ENCODE results near the gene PIK3R5.

Gene PIK3R5

GRCh38 chr17:8964801-8965393 lies 610 bp downstream of the PIK3R5 start:
- Histone ChIP-seq H3K4me3 (ENCODE audit: low read depth in 1 of 2, low read length in 2 of 2) (peak overlapping the region; percentile 31 to 80), H3K27ac (ENCODE audit: low read length) (peak overlapping the region; percentile 89), H3K4me2 (ENCODE audit: insufficient read depth, low read length) (peak overlapping the region; percentile 91), H3K36me3 (ENCODE audit: insufficient read depth, low read length) (peaks cover 6% of the 10 kb centered on the region; the same call in 1 of the 2 replicates), H3K9ac (ENCODE audit: low read depth, low read length) (peak overlapping the region; percentile 72), H3K4me1 (ENCODE audit: insufficient read depth, low read length) (peaks cover 67% of the 10 kb centered on the region), H3K27me3 (ENCODE audit: insufficient read depth, low read length, poor library complexity) (no peaks in the 10 kb centered on the region), H4K20me1 (ENCODE audit: insufficient read depth, low read length) (peaks cover 19% of the 10 kb centered on the region), H3K9me3 (ENCODE audit: insufficient read depth, low read length, severe bottlenecking) (no peaks in the 10 kb centered on the region), H3K79me2 (ENCODE audit: insufficient read depth, low read length) (peaks cover 52% of the 10 kb centered on the region), H2AFZ (ENCODE audit: low read depth, low read length) (peak overlapping the region; percentile 77)
- DNase-seq (peak; percentile 63), ATAC-seq (ENCODE audit: insufficient read depth, low read depth) (peak; percentile 75)
- TF ChIP-seq EZH2 (IDR thresholded peaks at IDR 0.05; ENCODE audit: borderline replicate concordance, low read depth, low read length, severe bottlenecking) = no peak
- TF ChIP-seq CTCF (IDR thresholded peaks at IDR 0.05; ENCODE audit: borderline replicate concordance, extremely low read depth, low read length, poor library complexity, severe bottlenecking) = no peak

GRCh38 chr17:8963647-8964258 lies 1.8 kb downstream of the PIK3R5 start:
- peaks cover 21% of the 10 kb centered on the region for H4K20me1 ChIP-seq (ENCODE audit: insufficient read depth, low read length)
- H3K4me3 ChIP-seq (ENCODE audit: low read depth in 1 of 2, low read length in 2 of 2) = peak overlapping the region in 1 of 2 experiments; percentile 41; a peak in 2 of 4 replicates
- peak overlapping the region; percentile 91 for H3K4me2 ChIP-seq (ENCODE audit: insufficient read depth, low read length)
- peaks cover 11% of the 10 kb centered on the region; the same call in 1 of the 2 replicates for H3K36me3 ChIP-seq (ENCODE audit: insufficient read depth, low read length)
- H3K79me2 ChIP-seq (ENCODE audit: insufficient read depth, low read length) = peaks cover 59% of the 10 kb centered on the region
- H2AFZ ChIP-seq (ENCODE audit: low read depth, low read length) = 0 out of 2 replicates have a peak overlapping the region, but pooled peaks have one; percentile 3
- peaks cover 79% of the 10 kb centered on the region for H3K4me1 ChIP-seq (ENCODE audit: insufficient read depth, low read length)
- peak; percentile 52 for ATAC-seq (ENCODE audit: insufficient read depth, low read depth)
- DNase-seq = peak; percentile 39
- H3K27ac ChIP-seq (ENCODE audit: low read length) = peak overlapping the region; percentile 89
- no peaks in the 10 kb centered on the region for H3K9me3 ChIP-seq (ENCODE audit: insufficient read depth, low read length, severe bottlenecking)
- no peak for TF ChIP-seq EZH2 (IDR thresholded peaks at IDR 0.05; ENCODE audit: borderline replicate concordance, low read depth, low read length, severe bottlenecking)
- no peak for TF ChIP-seq CTCF (IDR thresholded peaks at IDR 0.05; ENCODE audit: borderline replicate concordance, extremely low read depth, low read length, poor library complexity, severe bottlenecking)
- peak overlapping the region; percentile 72; the same call in 1 of the 2 replicates for H3K9ac ChIP-seq (ENCODE audit: low read depth, low read length)
- no peaks in the 10 kb centered on the region for H3K27me3 ChIP-seq (ENCODE audit: insufficient read depth, low read length, poor library complexity)

GRCh38 chr17:8963014-8963413 lies 2.5 kb downstream of the PIK3R5 start:
- Histone ChIP-seq H2AFZ (ENCODE audit: low read depth, low read length) (no peak overlapping the region), H3K4me1 (ENCODE audit: insufficient read depth, low read length) (peaks cover 86% of the 10 kb centered on the region), H3K4me2 (ENCODE audit: insufficient read depth, low read length) (peak overlapping the region; percentile 91), H3K79me2 (ENCODE audit: insufficient read depth, low read length) (peaks cover 61% of the 10 kb centered on the region), H3K4me3 (ENCODE audit: low read depth in 1 of 2, low read length in 2 of 2) (peak overlapping the region in 1 of 2 experiments; percentile 41; a peak in 1 of 4 replicates), H4K20me1 (ENCODE audit: insufficient read depth, low read length) (peaks cover 21% of the 10 kb centered on the region), H3K27ac (ENCODE audit: low read length) (peak overlapping the region; percentile 89), H3K36me3 (ENCODE audit: insufficient read depth, low read length) (peaks cover 11% of the 10 kb centered on the region; the same call in 1 of the 2 replicates), H3K27me3 (ENCODE audit: insufficient read depth, low read length, poor library complexity) (no peaks in the 10 kb centered on the region), H3K9ac (ENCODE audit: low read depth, low read length) (peak overlapping the region; percentile 72; the same call in 1 of the 2 replicates), H3K9me3 (ENCODE audit: insufficient read depth, low read length, severe bottlenecking) (no peaks in the 10 kb centered on the region)
- DNase-seq (no peak), ATAC-seq (ENCODE audit: insufficient read depth, low read depth) (no peak)
- no peak for TF ChIP-seq CTCF (IDR thresholded peaks at IDR 0.05; ENCODE audit: borderline replicate concordance, extremely low read depth, low read length, poor library complexity, severe bottlenecking)
- TF ChIP-seq EZH2 (IDR thresholded peaks at IDR 0.05; ENCODE audit: borderline replicate concordance, low read depth, low read length, severe bottlenecking) = no peak

Measured in DND-41 (cell line).